Measurements from ENCODE around the gene NKX1-1.

The NKX1-1 gene

GRCh38 chr4:1385373-1386340 lies 20.6 kb downstream of the NKX1-1 start:
- DNase-seq (ENCODE audit: low read depth in 2 of 2) = no peak

- DNase-seq (ENCODE audit: low read depth in 2 of 2) = no peak
Measured at GRCh38 chr4:1384675-1385372, 21.4 kb downstream of the NKX1-1 start.

GRCh38 chr4:1383728-1384591 lies 22.3 kb downstream of the NKX1-1 start:
- no peak for DNase-seq (ENCODE audit: low read depth in 2 of 2)

GRCh38 chr4:1382776-1383727 lies 23.2 kb downstream of the NKX1-1 start:
- DNase-seq (ENCODE audit: low read depth in 2 of 2) = no peak

DNA sequence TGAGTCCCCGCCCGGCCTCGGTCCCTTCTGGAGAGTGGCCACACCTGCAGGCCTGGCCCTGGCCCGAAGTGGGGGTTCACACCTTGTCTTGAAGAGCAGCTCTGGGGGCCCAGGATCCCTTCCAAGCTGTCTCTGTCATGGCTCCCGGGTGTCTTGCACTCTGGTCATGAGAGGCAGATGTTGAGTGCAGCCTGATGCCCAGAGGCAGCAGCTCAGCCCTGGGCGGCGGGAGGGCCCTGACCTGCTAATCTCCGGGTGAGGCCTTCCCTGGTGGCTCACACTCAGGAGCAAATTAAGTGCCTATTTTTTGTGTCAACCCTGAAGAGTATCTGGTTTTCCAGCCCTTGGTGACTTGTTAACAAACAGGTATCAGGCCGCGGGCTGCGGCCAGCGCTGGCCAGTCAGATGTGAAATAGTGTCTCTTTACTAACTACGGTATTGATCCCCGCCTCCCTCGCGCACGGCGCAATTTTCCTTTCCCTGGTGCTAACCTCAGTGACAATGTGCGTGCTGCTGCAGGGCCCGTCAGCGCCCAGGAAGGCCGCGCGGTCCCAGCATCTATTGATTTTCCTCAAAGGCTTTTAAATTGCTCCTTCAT lies 24.2 kb downstream of the NKX1-1 start:
- no peak for DNase-seq (ENCODE audit: low read depth in 2 of 2)

- DNase-seq (ENCODE audit: low read depth in 2 of 2) = no peak
Measured at GRCh38 chr4:1381181-1381621, 25.0 kb downstream of the NKX1-1 start.

- no peak for DNase-seq (ENCODE audit: low read depth in 2 of 2)
Measured at GRCh38 chr4:1380368-1381151, 25.7 kb downstream of the NKX1-1 start.

- no peak for DNase-seq (ENCODE audit: low read depth in 2 of 2)
Measured at GRCh38 chr4:1379801-1380331, 26.4 kb downstream of the NKX1-1 start.

DNA sequence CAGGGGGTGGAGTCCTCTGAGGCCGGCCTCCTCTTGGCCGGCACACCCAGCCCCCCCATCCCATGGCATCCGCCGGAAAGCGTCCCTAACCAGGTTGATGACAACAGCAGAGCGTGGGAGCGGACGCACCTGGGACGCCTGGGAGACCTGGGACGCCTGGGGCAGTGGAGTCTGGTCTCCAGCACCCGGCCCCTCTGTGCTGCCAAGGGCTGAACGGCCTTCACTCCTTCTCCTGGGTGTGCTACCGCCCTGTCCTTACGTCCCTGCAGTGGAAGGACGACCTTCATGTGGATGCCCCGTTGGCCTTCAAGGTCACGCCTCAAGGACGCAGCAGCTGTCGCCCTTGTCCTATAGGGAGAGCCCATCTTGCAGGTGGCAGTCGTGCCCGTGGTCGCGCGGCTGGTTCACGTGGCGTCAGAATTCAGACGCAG lies 26.9 kb downstream of the NKX1-1 start:
- no peak for DNase-seq (ENCODE audit: low read depth in 2 of 2)

DNA sequence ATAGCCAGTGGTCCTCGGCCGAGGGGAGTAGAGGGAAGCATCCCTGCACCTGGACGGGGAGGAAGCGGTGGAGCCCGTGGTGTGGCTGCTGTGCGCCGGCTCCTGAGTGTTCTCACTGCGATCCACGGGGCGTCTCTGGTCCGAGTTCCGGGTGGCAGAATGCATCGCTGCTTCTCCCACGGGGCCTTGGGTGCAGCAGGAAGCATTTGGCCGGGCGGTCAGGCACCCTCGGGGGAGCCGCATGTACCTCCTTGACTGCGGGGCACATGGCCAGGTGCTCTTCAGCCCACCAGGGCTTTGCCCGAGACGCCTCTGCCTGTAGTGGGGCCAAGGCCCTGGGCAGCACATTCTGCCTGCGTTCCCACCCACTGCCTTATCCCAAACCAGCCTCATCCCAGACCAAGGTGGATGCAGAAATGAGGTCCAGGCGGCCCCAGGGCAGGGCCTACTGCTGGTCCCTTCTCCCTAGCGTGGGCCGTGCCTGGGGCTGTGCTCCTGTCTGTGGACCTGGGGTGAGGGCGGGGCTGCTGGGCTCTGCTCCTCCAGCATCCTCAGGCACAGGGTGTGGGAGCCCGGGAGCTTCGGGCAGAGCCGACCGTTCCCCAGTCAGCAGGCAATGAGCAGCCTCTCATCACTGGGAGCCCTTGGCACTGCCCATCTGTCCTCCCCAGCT lies 27.5 kb downstream of the NKX1-1 start:
- DNase-seq (ENCODE audit: low read depth in 2 of 2) = no peak

DNA sequence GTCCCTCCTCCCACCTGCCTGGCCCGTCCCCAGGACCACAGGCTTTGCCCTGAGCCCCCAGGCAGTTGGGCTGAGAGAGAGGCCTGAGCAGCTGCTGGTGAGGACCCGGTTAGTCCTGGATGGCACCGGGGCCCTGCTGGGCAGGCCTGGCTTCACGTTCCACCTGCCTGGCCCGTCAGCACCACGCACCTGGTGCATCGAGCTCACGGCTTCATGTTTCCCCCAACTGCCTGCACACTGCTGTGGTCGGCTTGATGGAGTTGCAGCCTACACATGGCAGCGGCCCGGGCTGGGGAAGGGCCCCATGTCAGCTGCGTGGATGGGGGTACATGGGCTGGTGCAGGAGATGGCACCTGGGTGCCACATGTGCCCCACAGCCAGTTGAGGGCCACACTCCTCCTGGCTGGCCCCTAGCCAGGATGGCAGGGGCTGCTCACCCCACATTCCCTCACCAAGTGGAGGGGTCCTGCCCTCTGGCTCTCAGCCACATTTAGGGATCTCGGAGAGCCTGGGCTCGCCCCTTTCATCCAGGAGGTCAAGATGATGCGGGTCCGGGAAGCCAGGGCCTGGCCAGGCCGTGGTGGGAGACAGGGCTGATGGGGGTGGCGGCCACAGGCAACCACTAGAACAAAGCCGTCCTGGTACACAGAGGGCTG lies 28.5 kb downstream of the NKX1-1 start:
- no peak for DNase-seq (ENCODE audit: low read depth in 2 of 2)

GRCh38 chr4:1376841-1377605 lies 29.2 kb downstream of the NKX1-1 start:
- DNase-seq (ENCODE audit: low read depth in 2 of 2) = no peak

- DNase-seq (ENCODE audit: low read depth in 2 of 2) = no peak
Measured at GRCh38 chr4:1376391-1376840, 29.8 kb downstream of the NKX1-1 start.

DNA sequence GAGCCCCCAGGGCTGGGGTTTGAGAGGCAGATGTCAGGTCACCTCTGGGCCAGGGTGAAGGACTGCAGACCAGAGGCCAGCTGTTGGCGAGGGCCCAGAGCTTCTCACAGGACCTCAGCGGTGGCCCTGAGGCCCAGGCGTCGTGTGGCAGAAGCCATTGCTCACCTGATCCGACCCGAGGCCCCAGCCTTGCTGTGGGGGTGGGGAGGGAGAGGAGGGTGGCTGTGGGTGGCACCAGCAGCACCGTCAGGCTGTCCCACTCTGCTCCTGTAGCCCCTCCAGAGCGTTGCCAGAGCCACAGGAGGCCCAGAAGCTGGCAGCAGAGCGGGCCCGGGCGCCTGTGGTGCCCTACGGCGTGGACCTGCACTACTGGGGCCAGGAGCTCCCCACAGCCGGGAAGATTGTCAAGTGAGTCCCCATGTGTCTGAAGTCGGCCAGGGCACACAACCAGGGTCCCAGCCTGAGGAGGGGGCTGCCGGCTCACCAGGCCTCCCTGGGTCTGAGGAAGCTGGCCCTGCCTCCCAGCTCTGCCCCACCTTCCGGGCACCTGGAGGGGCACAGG lies 30.4 kb downstream of the NKX1-1 start:
- DNase-seq (ENCODE audit: low read depth in 2 of 2) = no peak

DNA sequence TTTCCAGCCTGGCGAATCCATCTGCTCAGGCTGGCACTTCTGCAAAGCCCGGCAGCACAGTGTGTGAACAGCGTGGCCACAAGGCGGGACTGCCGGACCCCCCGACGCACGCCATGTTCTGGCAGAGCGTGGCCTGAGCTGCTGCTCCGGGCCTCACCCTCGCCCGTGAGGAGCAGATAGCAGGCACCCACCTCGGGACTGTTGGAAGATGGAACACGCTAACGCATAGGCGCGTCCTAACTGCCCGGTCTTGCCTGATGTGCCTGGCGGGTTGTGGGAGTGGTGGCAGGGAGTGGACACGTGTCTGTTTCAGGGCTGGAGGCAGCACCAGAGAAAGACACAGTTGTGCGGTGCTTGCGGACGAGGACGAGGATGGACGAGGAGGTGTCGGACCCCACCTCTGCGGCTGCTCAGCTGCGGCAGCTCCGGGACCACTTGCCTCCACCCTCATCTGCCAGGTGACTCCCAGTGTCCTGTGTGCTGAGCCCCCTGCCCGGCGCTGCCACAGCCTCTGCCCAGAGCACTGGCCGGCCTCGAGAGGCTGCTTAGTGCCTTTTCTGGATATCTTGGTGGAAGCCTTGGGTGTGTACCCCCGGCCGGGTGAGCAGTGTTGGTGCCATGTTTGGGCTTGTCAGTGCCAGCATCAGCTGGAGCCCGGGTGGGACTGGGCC lies 31.1 kb downstream of the NKX1-1 start:
- no peak for DNase-seq (ENCODE audit: low read depth in 2 of 2)

DNA sequence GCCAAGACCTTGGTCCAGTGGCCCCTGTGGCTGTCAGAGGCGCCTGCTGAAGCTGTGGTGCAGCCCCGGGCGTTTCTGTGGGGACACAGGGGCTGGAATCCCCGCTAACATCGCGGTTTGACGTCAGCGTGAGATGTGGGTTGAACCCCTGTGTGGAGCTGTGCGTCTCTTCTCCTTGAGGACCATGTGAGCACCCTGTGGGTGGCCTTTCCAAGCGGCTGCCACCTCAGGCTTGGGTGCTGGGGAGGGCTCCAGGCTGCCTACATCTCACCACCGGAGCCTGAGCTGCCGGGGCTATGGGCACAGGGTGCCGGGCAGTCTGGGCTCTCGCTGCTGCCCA lies 31.6 kb downstream of the NKX1-1 start:
- DNase-seq (ENCODE audit: low read depth in 2 of 2) = no peak

All from activated CD4-positive, alpha-beta T cell treated with anti-CD3 and anti-CD28 coated beads for 24 hours (primary cell).